ENCODE results near the gene IGDCC3.

GRCh38 chr15:65384505-65384894 is 6.7 kb upstream of the IGDCC3 start:
- TF ChIP-seq POLR2A (IDR thresholded peaks at IDR 0.05), result no peak
- no peak for TF ChIP-seq CTCF (IDR thresholded peaks at IDR 0.05)

Data from body of pancreas (tissue), 4 donors.